Loucy (cell line): ENCODE results near the gene ANKRD65.

ENCODE experiments used
- EZH2phosphoT487 ChIP-seq: fragments of 200-600 bp; IDR thresholded peaks from 2 replicates; pipeline ENCODE4 v1.6.1; 2018; ENCODE audit warnings: antibody characterized with exemption, mild to moderate bottlenecking, moderate library complexity, borderline replicate concordance
- TF ChIP-seq, protein P1 (sequence below): fragments of 200-600 bp; sonication (generic); conservative IDR thresholded peaks from 2 replicates; pipeline ENCODE4 v1.5.1; 2014; ENCODE audit warnings: mild to moderate bottlenecking, antibody characterized with exemption, low read length

DNA sequence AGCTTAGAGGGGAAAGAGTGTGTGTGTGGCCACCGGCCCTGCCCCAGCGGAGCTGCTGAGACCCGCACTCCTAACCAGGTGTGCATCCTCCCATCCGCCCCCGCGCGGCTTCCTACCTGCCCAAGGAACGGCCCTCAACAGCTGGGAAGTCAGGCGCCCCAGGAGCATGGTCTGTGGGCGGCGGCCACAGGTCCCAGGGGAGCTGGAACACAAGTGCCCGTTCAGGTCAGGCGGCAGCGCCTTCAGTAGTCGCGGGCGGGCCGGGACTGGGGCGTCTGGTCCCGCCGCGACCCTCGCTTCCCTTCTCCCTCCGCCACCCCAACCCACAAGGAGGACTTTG, 46.5 kb downstream of the ANKRD65 start:
- TF ChIP-seq, protein P1, sequence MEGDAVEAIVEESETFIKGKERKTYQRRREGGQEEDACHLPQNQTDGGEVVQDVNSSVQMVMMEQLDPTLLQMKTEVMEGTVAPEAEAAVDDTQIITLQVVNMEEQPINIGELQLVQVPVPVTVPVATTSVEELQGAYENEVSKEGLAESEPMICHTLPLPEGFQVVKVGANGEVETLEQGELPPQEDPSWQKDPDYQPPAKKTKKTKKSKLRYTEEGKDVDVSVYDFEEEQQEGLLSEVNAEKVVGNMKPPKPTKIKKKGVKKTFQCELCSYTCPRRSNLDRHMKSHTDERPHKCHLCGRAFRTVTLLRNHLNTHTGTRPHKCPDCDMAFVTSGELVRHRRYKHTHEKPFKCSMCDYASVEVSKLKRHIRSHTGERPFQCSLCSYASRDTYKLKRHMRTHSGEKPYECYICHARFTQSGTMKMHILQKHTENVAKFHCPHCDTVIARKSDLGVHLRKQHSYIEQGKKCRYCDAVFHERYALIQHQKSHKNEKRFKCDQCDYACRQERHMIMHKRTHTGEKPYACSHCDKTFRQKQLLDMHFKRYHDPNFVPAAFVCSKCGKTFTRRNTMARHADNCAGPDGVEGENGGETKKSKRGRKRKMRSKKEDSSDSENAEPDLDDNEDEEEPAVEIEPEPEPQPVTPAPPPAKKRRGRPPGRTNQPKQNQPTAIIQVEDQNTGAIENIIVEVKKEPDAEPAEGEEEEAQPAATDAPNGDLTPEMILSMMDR, result no peak
- TF ChIP-seq EZH2phosphoT487, result no peak
